Sigmoid colon (tissue), 4 donors: ENCODE measurements around the gene MEA1.

Source experiments
- EP300 ChIP-seq, 4 donors: sonication (generic); formaldehyde crosslinking; IDR thresholded peaks; one replicate each; pipeline ENCODE4 v1.6.1; 2017; ENCODE audit warnings: antibody characterized with exemption in 4 of 4
- TF ChIP-seq, protein P1 (sequence below), 4 experiments: fragments of 450-650 bp in 3 of 4; fragments of 200-600 bp in 1 of 4; IDR thresholded peaks; one replicate each; pipeline ENCODE4 v1.5.1; 2016 to 2019; ENCODE audit warnings: antibody characterized with exemption in 4 of 4, mild to moderate bottlenecking in 3 of 4, moderate library complexity in 2 of 4

DNA sequence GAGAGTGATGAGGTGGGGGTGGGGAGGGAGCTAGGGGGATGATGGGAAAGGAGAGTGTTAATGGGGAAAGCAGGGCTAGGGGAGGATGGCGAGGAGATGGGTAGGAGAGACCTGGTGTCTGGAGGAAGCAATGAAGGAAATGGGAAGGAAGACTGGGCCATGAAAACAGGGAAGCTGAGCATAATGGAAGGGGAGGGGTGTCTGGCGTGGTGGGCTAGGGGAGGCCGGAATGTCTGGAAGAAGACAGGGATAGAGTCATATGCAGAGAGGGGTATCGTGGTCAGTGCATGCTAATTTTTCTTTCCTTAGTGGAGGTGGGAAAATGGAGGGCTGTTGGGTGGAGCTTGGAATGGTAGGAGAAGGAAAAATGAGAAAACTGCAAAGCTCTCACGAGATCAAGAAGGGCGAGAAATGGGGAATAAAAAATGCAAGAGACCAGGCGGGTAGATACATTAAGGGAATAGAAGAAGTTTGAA is 726 bp upstream of the MEA1 start:
- TF ChIP-seq, protein P1, sequence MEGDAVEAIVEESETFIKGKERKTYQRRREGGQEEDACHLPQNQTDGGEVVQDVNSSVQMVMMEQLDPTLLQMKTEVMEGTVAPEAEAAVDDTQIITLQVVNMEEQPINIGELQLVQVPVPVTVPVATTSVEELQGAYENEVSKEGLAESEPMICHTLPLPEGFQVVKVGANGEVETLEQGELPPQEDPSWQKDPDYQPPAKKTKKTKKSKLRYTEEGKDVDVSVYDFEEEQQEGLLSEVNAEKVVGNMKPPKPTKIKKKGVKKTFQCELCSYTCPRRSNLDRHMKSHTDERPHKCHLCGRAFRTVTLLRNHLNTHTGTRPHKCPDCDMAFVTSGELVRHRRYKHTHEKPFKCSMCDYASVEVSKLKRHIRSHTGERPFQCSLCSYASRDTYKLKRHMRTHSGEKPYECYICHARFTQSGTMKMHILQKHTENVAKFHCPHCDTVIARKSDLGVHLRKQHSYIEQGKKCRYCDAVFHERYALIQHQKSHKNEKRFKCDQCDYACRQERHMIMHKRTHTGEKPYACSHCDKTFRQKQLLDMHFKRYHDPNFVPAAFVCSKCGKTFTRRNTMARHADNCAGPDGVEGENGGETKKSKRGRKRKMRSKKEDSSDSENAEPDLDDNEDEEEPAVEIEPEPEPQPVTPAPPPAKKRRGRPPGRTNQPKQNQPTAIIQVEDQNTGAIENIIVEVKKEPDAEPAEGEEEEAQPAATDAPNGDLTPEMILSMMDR (IDR thresholded peaks at IDR 0.05), result no peak
- TF ChIP-seq EP300 (IDR thresholded peaks at IDR 0.05), result no peak
